GM23338 (cell line): ENCODE measurements around the gene ZNF410.

Experiments used
- CREB1 ChIP-seq: fragments of 250-450 bp; sonication (Bioruptor Pico); IDR thresholded peaks from 2 replicates; pipeline ENCODE4 v1.5.0; 2020; ENCODE audit warnings: low read depth, mild to moderate bottlenecking, moderate library complexity
- CTCF ChIP-seq, 2 experiments: fragments of 200-600 bp in 1 of 2; sonication (generic) in 1 of 2; conservative IDR thresholded peaks; 2 replicates each; pipeline versions ENCODE4 v1.5.1 to v1.6.1; 2016 to 2017; ENCODE audit warnings: antibody characterized with exemption in 2 of 2, low read depth in 2 of 2, mild to moderate bottlenecking in 2 of 2, moderate library complexity in 1 of 2
- EZH2 ChIP-seq: fragments of 200-600 bp; sonication (generic); IDR thresholded peaks from one replicate; pipeline ENCODE4 v1.8.0; 2017; ENCODE audit warnings: antibody characterized with exemption, mild to moderate bottlenecking, low read depth; ENCODE audit not compliant: unreplicated experiment
- EZH2phosphoT487 ChIP-seq: fragments of 200-600 bp; sonication (generic); IDR thresholded peaks from one replicate; pipeline ENCODE4 v1.8.1; 2018; ENCODE audit warnings: antibody characterized with exemption; ENCODE audit not compliant: unreplicated experiment
- JUNB ChIP-seq: IDR thresholded peaks from one replicate; pipeline ENCODE4 v1.6.1; 2016; ENCODE audit warnings: antibody characterized with exemption; ENCODE audit not compliant: unreplicated experiment
- NANOG ChIP-seq: IDR thresholded peaks from 2 replicates; pipeline ENCODE4 v1.6.1; 2016; ENCODE audit warnings: antibody characterized with exemption, borderline replicate concordance
- POLR2AphosphoS5 ChIP-seq: IDR thresholded peaks from 2 replicates; pipeline ENCODE4 v1.6.1; 2016; ENCODE audit warnings: antibody characterized with exemption, low read depth
- STAT1 ChIP-seq: IDR thresholded peaks from one replicate; pipeline ENCODE4 v1.6.1; 2016; ENCODE audit warnings: antibody characterized with exemption; ENCODE audit not compliant: unreplicated experiment
- ZNF114 ChIP-seq: fragments of 250-450 bp; sonication (Bioruptor Pico); IDR thresholded peaks from 2 replicates; pipeline ENCODE4 v1.5.0; 2020; ENCODE audit warnings: mild to moderate bottlenecking, moderate library complexity
- ZNF331 ChIP-seq: fragments of 250-450 bp; sonication (Bioruptor Pico); IDR thresholded peaks from 2 replicates; pipeline ENCODE4 v1.5.0; 2020; ENCODE audit warnings: low read depth, mild to moderate bottlenecking, moderate library complexity
- TF ChIP-seq, protein P1 (sequence below): IDR thresholded peaks from one replicate; pipeline ENCODE4 v1.6.1; 2018; ENCODE audit warnings: antibody characterized with exemption; ENCODE audit not compliant: unreplicated experiment
- TF ChIP-seq, protein P2 (sequence below): IDR thresholded peaks from 2 replicates; pipeline ENCODE4 v1.6.1; 2016; ENCODE audit warnings: antibody characterized with exemption

GRCh38 chr14:73937012-73937411 lies 50.4 kb downstream of the ZNF410 start:
- no peak for TF ChIP-seq CTCF (conservative IDR thresholded peaks at IDR 0.05; ENCODE audit: low read depth in 2 of 2)
- TF ChIP-seq, protein P1, sequence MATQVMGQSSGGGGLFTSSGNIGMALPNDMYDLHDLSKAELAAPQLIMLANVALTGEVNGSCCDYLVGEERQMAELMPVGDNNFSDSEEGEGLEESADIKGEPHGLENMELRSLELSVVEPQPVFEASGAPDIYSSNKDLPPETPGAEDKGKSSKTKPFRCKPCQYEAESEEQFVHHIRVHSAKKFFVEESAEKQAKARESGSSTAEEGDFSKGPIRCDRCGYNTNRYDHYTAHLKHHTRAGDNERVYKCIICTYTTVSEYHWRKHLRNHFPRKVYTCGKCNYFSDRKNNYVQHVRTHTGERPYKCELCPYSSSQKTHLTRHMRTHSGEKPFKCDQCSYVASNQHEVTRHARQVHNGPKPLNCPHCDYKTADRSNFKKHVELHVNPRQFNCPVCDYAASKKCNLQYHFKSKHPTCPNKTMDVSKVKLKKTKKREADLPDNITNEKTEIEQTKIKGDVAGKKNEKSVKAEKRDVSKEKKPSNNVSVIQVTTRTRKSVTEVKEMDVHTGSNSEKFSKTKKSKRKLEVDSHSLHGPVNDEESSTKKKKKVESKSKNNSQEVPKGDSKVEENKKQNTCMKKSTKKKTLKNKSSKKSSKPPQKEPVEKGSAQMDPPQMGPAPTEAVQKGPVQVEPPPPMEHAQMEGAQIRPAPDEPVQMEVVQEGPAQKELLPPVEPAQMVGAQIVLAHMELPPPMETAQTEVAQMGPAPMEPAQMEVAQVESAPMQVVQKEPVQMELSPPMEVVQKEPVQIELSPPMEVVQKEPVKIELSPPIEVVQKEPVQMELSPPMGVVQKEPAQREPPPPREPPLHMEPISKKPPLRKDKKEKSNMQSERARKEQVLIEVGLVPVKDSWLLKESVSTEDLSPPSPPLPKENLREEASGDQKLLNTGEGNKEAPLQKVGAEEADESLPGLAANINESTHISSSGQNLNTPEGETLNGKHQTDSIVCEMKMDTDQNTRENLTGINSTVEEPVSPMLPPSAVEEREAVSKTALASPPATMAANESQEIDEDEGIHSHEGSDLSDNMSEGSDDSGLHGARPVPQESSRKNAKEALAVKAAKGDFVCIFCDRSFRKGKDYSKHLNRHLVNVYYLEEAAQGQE = no peak
- TF ChIP-seq EZH2 = no peak
- TF ChIP-seq POLR2AphosphoS5 = no peak
- TF ChIP-seq CREB1 (CRISPR knock-in tag) = no peak
- TF ChIP-seq EZH2phosphoT487 = no peak
- no peak for TF ChIP-seq STAT1
- TF ChIP-seq, protein P2, sequence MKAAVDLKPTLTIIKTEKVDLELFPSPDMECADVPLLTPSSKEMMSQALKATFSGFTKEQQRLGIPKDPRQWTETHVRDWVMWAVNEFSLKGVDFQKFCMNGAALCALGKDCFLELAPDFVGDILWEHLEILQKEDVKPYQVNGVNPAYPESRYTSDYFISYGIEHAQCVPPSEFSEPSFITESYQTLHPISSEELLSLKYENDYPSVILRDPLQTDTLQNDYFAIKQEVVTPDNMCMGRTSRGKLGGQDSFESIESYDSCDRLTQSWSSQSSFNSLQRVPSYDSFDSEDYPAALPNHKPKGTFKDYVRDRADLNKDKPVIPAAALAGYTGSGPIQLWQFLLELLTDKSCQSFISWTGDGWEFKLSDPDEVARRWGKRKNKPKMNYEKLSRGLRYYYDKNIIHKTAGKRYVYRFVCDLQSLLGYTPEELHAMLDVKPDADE = no peak
- TF ChIP-seq ZNF331 (CRISPR knock-in tag) = no peak
- TF ChIP-seq ZNF114 (CRISPR knock-in tag) = no peak
- TF ChIP-seq JUNB = no peak
- no peak for TF ChIP-seq NANOG
